HUES6 (cell line): ENCODE data around the gene ZFHX3.

Experiments used
- H3K27ac ChIP-seq: 2 replicates; pipeline ENCODE4 v1.7.0; 2013; ENCODE audit warnings: low read depth, mild to moderate bottlenecking, low read length, inconsistent platforms
- H3K27me3 ChIP-seq: 2 replicates; pipeline ENCODE4 v1.6.1; 2013; ENCODE audit warnings: low read length; ENCODE audit not compliant: control insufficient read depth, insufficient read depth
- H3K36me3 ChIP-seq: 2 replicates; pipeline ENCODE4 v1.6.1; 2013; ENCODE audit warnings: low read length; ENCODE audit not compliant: control insufficient read depth, insufficient read depth
- H3K4me1 ChIP-seq: 2 replicates; pipeline ENCODE4 v1.6.1; 2013; ENCODE audit warnings: low read length; ENCODE audit not compliant: control insufficient read depth, insufficient read depth
- H3K4me3 ChIP-seq: 2 replicates; pipeline ENCODE4 v1.5.1; 2013; ENCODE audit warnings: low read depth, low read length
- H3K9ac ChIP-seq: one replicate; pipeline ENCODE4 v1.6.1; 2013; ENCODE audit warnings: mild to moderate bottlenecking, low read length
- H3K9me3 ChIP-seq: 2 replicates; pipeline ENCODE4 v1.6.1; 2013; ENCODE audit warnings: low read depth, low read length; ENCODE audit not compliant: control insufficient read depth, insufficient read depth

Gene ZFHX3

GRCh38 chr16:72942021-72942420 lies 105.9 kb downstream of the ZFHX3 start:
- Histone ChIP-seq H3K4me3 (no peak overlapping the region), H3K27me3 (no peaks in the 10 kb centered on the region), H3K4me1 (peaks cover 17% of the 10 kb centered on the region), H3K9ac (no peak overlapping the region), H3K9me3 (no peaks in the 10 kb centered on the region), H3K27ac (no peak overlapping the region), H3K36me3 (no peaks in the 10 kb centered on the region)

- Histone ChIP-seq H3K27me3 (no peaks in the 10 kb centered on the region), H3K27ac (no peak overlapping the region), H3K36me3 (no peaks in the 10 kb centered on the region), H3K4me1 (peaks cover 14% of the 10 kb centered on the region), H3K9me3 (no peaks in the 10 kb centered on the region), H3K4me3 (no peak overlapping the region), H3K9ac (no peak overlapping the region)
Observed at GRCh38 chr16:72940886-72941285, 107.0 kb downstream of the ZFHX3 start.

- H3K9ac ChIP-seq, result no peak overlapping the region
- no peaks in the 10 kb centered on the region for H3K27me3 ChIP-seq
- H3K36me3 ChIP-seq, result no peaks in the 10 kb centered on the region
- no peak overlapping the region for H3K4me3 ChIP-seq
- H3K4me1 ChIP-seq, result peaks cover 16% of the 10 kb centered on the region
- H3K27ac ChIP-seq, result no peak overlapping the region
- H3K9me3 ChIP-seq, result no peaks in the 10 kb centered on the region
Observed at GRCh38 chr16:72939247-72939646, 108.7 kb downstream of the ZFHX3 start.

DNA sequence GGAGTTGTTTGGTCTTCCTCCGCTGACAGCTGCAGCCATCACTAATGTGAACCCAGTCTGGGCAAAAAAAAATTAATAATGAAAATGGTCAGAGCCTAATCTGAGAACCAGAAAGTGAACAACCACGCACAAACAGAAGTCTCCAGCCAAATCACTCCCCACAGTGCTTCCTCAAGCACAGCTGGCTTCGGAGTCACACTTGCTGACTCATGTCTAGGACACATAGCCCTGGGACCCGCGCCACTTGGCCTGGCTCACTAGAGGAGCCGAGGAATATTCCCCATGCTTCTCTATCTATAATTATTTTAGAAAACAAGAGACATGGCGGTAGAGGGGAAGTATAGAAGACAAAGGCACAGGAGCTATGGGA lies 109.1 kb downstream of the ZFHX3 start:
- H3K9me3 ChIP-seq, result no peaks in the 10 kb centered on the region
- peaks cover 16% of the 10 kb centered on the region for H3K4me1 ChIP-seq
- no peaks in the 10 kb centered on the region for H3K27me3 ChIP-seq
- H3K27ac ChIP-seq, result no peak overlapping the region
- H3K36me3 ChIP-seq, result no peaks in the 10 kb centered on the region
- no peak overlapping the region for H3K9ac ChIP-seq
- no peak overlapping the region for H3K4me3 ChIP-seq

DNA sequence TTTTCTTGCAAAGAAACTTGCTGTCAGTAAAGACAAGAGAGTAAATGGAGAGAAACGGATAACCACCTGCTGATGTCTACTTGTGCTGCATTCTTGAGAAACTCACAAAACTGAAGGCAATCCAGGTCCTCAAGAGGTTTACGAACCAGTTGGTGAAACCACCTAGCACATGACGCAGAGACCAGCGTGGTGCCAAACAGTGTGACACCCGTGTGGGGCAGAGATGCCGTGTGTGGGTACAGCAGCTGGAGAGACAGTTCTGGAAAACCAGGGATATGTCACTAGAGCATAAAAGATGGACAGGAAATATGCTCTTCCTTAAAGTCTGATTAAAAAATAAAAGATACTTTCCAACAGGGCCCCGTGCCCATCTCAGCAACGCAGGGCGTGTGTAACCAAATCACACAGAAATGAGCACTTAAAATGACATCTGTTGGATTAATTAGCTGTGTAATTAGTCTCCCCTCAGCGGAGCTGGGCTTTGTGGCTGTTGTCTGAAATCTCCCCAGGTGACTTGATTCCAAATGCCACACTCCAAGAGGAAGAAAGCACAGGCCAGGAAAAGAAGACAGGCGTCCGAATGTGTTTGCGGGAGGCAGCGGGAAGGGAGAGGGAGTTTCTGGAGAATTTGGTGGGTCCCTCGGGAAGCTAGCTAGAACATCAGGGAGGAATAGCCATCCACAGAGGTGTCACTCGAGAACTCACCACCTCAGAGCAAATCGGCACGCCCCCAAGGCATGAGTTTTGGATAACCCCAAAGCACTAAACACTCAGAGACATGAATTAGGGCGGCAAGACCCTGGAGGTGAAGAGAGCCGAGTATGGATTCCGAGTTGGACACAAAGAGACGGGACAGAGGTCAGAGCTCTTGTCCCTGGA lies 109.8 kb downstream of the ZFHX3 start:
- Histone ChIP-seq H3K9ac (no peak overlapping the region), H3K27ac (no peak overlapping the region), H3K27me3 (no peaks in the 10 kb centered on the region), H3K4me3 (no peak overlapping the region), H3K4me1 (peaks cover 16% of the 10 kb centered on the region), H3K36me3 (no peaks in the 10 kb centered on the region), H3K9me3 (no peaks in the 10 kb centered on the region)

DNA sequence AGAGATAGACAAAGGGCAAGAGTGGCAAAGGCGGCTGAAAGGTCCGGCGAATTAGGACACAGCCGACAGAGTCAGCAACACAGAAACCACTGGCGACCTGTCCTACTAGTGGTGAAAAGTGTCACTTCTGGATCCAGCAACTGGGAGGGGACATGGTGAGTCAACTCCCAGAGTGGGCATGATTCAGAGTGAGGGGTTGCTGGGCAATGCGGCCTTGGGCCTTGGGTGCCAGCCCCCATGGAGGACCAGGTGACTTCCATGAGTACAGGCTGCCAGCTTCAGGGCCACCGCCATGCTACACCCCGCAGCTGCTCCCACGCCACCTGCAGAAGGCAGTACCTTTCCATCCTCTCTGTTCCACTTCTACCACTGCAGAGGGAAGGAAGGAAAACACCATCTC lies 110.6 kb downstream of the ZFHX3 start:
- Histone ChIP-seq H3K27me3 (no peaks in the 10 kb centered on the region), H3K9ac (no peak overlapping the region), H3K4me1 (peaks cover 16% of the 10 kb centered on the region), H3K9me3 (no peaks in the 10 kb centered on the region), H3K27ac (no peak overlapping the region), H3K36me3 (no peaks in the 10 kb centered on the region), H3K4me3 (no peak overlapping the region)

DNA sequence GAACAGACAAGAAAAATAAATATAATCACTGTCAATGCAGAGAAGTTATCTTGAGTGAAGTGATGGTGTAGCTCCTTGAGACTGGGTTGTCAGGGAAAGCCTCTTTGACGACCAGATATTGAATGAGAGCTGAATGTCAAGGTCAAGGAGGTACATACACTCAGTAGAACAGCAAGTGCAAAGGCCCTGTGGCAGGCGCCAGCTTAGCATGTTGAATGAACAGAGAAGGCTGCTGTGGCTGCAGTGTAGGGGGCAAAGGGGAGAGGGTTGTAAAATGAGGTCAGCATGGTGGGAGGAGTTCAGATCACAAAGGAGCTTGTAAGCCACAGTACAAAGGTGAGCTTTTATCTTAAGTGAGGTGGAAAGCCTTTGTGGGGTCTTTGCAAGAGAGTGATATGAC lies 111.5 kb downstream of the ZFHX3 start:
- H3K27ac ChIP-seq, result no peak overlapping the region
- no peak overlapping the region for H3K9ac ChIP-seq
- H3K9me3 ChIP-seq, result no peaks in the 10 kb centered on the region
- no peaks in the 10 kb centered on the region for H3K27me3 ChIP-seq
- peaks cover 23% of the 10 kb centered on the region for H3K4me1 ChIP-seq
- no peak overlapping the region for H3K4me3 ChIP-seq
- H3K36me3 ChIP-seq, result no peaks in the 10 kb centered on the region

DNA sequence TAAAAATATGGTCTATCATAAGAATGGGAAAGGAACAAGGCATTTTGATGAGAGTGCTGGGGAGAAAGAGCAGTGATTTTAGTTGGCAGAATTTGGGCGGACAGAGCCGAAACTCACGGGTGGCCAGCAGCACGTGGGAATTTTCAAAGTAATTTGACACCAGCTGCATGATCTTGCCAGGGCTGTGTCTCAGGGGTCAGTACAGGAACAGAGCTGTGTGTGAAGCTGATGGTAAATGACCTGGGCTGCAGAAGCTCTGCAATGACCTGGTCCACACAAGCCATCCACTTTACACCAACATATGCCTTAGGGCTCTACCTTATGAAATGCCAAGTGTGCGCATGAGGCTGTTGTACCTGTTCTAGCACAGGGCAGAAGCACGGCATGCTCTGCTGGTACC lies 112.0 kb downstream of the ZFHX3 start:
- H3K4me3 ChIP-seq, result no peak overlapping the region
- no peak overlapping the region for H3K9ac ChIP-seq
- no peaks in the 10 kb centered on the region for H3K36me3 ChIP-seq
- no peaks in the 10 kb centered on the region for H3K27me3 ChIP-seq
- H3K9me3 ChIP-seq, result no peaks in the 10 kb centered on the region
- peaks cover 24% of the 10 kb centered on the region for H3K4me1 ChIP-seq
- H3K27ac ChIP-seq, result no peak overlapping the region

DNA sequence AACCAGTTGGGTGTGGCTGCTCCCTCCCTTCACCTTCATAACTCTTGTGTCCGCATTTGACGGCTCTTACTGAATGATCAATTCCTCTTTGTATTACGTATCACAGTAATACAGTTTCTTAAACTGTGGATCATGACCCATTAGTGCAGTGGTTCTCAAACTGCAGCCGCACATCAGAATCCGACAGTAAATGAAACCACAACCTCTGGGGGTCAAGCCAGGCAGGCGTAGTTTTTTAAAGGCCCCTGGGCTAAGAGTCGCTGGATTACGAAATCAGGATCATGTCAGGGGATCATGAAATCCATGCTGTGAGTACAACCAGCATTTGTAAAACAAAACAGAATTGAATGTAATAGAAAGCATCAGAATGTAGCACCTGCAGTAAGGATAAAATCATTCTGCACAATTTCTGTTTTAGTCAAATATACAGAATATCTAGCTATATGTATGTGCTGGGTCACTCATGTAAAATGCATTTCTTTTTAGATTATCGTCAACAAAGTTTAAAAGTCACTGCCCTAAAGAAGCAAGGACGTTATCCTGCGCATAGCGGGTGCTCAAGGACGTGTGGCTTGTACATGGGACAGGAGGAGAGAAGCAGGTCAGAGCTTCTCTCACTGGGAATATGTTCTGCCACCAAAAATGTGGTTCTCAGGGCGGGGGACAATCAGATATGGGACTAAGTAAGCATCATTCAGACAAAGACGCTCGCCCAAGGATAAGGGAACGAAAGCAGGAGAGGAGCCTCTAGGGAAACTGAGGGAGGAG lies 113.1 kb downstream of the ZFHX3 start:
- H3K4me3 ChIP-seq, result no peak overlapping the region
- peaks cover 21% of the 10 kb centered on the region for H3K4me1 ChIP-seq
- H3K9ac ChIP-seq, result no peak overlapping the region
- no peaks in the 10 kb centered on the region for H3K36me3 ChIP-seq
- H3K27ac ChIP-seq, result no peak overlapping the region
- H3K27me3 ChIP-seq, result no peaks in the 10 kb centered on the region
- H3K9me3 ChIP-seq, result no peaks in the 10 kb centered on the region

GRCh38 chr16:72932677-72933335 lies 115.1 kb downstream of the ZFHX3 start:
- Histone ChIP-seq H3K27ac (no peak overlapping the region), H3K9me3 (no peaks in the 10 kb centered on the region), H3K9ac (no peak overlapping the region), H3K27me3 (no peaks in the 10 kb centered on the region), H3K4me1 (peaks cover 18% of the 10 kb centered on the region), H3K4me3 (no peak overlapping the region), H3K36me3 (no peaks in the 10 kb centered on the region)

- Histone ChIP-seq H3K4me3 (no peak overlapping the region), H3K9ac (no peak overlapping the region), H3K4me1 (peaks cover 14% of the 10 kb centered on the region), H3K27ac (no peak overlapping the region), H3K36me3 (no peaks in the 10 kb centered on the region), H3K9me3 (no peaks in the 10 kb centered on the region), H3K27me3 (no peaks in the 10 kb centered on the region)
Observed at GRCh38 chr16:72932050-72932449, 115.9 kb downstream of the ZFHX3 start.
